GM18909 (cell line): ENCODE data around the gene FRMPD2.
"Not testable (repeated sequence)": the region's sequence is repeated elsewhere in the genome, so short reads cannot be mapped to it uniquely, and the experiment has no call there.

ENCODE experiments used
- ATAC-seq: cut with Tn5 transposase; IDR thresholded peaks from one replicate; pipeline ENCODE4 v1.9.1; 2021; ENCODE audit warnings: mild to moderate bottlenecking; ENCODE audit not compliant: unreplicated experiment, poor library complexity

FRMPD2 gene

DNA sequence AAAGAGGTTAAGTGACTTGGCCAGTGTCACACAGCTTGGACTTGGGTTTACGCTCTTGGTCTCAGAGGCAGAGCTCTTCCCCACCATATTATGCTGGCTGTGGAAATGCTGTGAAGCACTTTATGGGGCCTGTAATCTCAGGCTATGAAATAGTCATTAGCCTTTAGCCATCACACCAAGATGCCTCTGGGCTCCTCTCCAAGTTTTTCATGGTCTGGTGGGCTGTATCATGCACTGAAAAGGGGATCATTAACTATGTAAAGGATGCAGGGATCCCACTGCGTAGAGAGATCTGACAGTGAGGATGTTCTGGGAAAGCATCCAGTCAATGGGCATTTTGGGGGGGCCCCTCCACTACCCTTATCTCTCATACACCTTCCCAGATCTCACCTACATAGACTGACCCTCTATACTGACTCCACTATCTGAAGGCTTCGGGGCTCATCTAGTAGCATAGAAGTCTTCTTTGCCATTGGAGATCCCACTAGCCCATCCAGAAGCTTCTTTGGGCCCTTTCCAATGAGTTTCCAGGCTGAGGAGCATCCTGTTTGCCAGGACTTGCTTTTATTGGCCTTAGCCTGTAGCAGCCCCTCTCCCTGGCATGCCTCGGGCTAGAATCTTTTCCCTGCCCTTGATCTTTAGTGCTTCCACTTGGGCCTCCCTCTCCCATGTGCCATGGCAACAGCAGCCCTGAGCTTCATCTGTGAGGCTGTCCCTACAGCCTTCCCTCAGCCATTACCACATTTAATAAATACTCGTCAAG, 19.6 kb downstream of the FRMPD2 start:
- no peak for ATAC-seq

DNA sequence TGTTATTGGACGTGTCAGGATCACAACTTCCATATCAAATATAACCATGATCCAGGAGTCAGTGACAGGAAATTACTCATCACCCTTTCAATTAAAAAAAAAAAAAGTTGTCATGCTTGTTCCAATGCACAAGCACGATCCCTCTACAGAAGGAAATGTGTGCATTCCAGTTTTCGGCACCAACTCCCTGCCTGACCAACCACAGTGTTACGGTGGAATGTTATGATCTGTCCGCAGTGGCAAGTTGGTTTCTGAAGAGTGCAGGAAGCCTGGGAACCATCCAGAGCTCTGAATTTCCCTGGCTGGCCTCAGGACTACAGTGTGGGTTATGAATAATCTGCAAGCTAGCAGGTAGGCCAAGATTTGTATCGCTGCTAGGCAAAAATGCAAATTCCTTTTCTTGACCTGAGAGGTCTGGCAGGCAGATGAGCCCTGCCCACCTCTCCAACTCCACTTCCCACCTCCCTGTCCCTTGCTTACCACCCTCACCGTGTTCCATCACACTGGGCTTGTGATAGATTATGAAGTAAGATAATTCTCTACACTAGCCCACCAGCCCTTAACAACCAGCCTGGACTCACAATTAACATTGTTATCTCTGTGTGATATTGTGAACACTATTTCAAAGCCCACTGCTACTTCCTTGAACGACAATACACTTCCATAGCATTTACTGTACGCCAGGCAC, 20.4 kb downstream of the FRMPD2 start:
- no peak for ATAC-seq

DNA sequence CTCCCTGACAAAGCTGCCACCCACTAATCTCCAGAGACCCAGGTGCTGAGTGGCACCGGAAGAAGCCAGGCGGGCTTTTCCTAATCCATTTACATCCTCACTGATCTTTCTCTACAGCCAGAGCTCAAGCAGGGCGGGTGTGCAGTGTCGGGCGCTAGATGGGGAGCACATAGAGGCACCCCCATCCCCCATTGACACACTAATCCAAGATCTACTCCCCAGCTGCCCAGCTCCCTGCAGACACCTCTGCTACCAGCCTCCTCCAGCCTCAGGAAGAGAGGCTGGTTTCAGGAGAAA, 22.2 kb downstream of the FRMPD2 start:
- ATAC-seq: no peak

DNA sequence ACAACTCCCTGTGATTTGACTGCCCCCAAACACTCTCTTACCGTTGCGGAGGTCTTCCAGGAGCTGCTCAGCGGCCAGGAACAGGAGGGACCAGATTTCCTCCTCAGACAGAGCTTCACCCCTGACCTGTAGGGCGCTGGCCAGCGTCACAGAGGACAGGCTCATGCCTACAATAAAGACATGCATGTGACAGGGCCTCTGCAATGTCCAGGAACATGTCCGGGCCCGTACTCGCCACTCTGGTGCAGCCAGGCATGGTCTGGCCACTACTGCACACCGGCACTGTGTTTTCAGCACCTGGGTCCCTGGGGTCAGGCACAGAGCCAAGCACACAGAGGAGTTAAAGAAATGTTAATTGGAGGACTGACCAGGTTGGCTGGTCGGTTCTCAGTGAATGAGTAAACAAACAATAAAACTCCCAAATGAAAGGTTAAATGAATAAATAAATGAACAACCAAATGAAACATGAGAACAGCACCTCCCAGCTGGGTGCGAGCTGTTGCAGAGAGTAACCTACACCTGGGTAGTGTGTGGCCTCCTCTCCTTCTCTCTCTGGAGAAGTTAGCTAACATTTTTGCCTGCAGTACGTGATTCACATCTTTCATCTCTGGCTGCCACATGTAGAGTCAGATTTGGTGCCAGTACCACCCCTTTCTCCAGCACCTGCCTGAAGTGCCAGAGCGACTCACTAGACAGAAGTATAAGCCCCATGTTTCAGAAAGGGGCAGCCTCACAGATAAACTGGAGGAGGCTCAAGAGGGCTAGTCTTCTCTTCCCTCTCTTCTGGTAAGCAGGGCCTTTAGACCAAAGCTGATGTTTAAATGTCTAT, 22.8 kb downstream of the FRMPD2 start:
- no peak for ATAC-seq

DNA sequence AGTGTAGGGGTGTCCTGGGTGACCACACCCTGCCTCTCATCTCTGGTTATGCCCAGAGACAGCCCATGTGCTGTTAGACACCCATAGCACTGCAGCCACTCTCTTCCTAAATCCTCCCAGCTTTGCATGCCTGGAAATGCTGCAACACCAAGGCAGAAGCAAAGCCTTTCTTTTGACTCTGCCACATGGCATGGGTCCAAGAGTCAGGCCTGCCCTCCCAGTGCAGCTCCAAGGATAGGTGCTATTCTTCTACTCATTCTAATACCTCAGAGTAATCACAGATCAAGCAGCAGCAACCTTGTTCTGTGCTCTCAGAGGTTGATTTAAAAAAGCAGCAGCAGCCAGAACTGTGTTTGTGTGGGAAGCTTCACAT, 23.4 kb downstream of the FRMPD2 start:
- no peak for ATAC-seq

DNA sequence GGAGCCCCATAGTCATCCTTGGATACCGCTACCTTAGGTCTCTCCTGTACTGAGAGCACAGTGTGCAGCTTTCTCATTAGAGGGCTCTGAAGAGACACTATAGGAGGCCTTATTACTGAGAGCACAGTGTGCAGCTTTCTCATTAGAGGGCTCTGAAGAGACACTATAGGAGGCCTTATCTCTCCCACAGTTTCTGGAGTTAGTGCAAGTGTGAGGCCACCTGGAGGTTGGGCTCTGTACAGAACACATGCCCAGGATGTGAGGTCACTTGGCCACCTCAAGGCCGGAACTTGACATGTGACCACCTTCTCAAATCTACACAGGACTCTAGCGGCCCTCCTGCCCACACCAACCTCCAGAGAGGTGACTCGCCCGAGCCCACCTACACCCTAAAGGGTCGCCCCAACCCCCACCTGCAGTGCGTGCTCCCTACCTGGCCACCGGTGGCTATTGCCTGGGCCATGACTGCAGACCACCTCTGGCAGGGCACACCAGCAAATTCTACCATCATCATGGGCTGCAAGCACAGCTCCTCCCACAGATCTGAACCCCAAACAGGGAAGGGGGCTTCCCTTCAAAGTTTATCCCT, 24.6 kb downstream of the FRMPD2 start:
- no peak for ATAC-seq

DNA sequence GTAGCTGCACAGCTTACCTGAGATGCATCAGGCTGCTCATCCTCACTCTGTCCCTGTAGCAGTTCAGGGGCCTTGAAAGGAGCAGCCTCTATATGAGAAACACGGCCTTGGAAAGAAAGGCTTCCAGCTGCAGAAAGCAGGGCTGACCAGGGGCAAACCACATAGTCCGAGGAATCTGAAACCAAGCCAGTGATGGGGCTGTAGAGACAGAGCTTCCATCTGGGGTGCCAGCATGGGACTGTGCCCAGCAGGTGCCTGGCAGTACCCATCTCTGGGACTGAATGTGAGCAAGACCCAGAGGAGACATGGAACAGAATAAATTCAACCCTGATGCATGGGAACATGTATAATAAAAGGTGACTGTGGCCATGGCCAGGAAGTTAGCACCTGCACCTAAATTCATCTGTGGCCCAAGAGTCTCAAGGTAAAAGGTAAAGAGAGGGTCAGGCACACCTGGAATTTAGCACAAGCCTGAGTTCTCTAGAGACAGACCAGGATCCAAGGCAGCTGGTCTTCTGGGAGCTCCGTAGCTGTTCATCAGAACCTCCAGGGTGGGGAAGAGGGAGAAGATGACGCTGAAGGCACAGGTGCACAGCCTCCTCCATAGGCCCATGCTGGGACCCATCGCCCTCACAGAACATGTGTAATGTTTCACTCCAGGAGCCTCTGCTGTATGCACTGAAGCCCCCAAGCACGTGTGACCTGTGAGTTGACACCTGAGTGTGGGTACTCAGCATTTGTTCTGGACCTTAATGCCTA, 25.3 kb downstream of the FRMPD2 start:
- no peak for ATAC-seq

DNA sequence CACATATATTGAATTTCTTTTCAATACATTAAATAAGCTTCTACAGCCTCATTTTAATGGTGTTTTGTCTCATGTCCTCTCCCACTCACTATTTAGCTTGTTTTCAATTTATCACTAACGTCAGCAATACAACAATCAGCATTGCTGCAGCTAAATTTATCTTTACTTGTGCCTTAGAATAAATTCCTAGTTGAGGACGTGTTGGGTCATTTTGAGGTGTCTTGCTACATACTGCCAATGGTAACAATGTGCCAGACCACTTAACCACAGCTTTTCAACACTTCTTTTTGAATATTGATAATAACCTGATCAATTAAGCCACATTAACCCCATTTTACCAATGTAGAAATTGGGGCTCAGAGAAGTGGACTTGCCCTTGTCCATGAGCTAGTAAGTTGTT, 26.0 kb downstream of the FRMPD2 start:
- no peak for ATAC-seq

DNA sequence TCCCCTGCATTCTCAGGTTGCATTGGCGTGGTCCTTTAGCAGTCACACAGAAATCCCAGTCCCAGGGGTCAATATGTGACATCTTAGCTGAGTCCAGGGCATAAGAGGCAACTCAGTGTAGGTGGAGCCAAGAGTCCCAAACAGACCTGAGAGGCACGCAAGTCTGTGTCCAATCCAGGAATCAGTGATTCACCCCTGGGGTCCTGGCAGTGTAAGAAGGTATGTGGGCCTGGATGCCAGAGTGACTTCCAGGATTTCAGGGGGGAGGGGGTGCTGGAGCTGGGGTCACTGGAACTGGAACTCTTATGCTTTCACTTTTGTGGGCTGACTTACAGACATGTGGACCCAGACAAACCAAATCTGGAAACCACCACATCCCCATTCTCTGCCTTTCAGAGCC, 26.8 kb downstream of the FRMPD2 start:
- ATAC-seq: no peak

DNA sequence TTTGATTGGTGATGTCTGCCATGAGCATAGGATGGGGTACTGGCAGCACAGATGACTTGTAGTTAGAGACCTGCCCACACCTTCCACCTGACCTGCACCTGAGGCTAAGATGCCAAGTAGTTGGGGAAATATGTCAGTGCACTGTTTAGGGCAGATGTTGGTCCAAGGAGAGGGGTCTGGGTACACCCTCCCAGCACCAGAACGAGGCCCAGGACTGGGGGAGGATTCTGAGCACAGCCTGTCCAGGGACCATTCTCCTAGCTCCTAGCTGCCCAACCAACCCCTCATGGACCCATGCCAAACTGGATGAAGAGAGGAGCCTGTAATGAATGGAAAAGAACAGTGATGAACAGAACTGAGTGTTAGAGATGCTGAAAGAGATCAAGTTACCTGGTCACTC, 28.0 kb downstream of the FRMPD2 start:
- no peak for ATAC-seq

DNA sequence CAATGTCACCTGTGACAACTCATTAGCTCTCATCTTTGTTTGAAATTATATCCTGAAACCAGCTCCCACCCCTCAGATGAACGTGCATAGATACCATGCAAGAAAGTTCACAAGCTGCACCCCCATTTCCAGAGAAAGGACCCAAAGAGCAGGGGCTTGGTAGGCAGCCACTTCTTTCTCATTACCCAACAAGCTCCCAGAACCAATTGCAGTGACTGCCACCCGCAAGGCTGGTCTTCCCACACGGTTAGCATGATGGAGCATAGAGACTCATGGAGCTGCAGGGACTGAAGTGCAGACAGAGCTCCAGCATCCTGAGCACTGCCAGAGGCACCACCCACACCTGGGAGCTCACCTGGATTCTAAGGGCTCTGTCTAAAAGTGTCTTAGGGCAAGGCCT, 28.5 kb downstream of the FRMPD2 start:
- no peak for ATAC-seq

DNA sequence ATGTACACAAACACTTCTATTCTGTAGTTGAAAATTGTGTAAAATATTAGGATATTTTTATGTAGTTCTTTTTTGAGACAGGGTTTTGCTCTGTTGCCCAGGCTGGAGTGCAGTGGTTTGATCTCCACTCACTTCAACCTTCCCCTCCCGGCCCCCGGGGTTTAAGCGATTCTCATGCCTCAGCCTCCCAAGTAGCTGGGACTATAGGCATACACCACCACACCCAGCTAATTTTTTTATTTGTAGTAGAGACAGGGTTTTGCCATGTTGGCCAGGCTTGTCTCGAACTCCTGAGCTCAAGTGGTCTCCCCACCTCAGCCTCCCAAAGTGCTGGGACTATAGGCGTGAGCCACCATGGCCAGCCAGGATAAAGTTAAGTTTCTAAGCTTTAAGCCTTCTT, 30.6 kb downstream of the FRMPD2 start:
- ATAC-seq: not testable (repeated sequence)

DNA sequence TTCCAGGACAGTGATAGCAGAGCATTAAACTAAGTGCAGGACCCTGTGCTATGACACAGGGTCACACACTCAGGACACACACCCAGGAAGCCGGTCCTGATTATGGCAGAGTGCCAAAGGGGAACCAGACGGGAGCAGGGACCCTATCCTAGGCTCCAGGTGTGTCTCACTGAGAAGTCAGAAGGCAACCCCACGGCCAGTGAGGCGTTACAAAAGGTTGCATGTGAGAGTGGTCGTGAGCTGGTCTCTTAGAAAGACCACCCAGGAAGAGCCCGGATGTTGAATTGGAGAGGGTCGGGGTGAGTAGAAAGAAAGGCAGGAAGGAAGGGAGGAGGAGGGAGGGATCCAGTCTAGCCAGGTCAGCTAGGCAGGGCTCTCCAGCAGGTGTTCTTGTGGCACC, 31.0 kb downstream of the FRMPD2 start:
- no peak for ATAC-seq

DNA sequence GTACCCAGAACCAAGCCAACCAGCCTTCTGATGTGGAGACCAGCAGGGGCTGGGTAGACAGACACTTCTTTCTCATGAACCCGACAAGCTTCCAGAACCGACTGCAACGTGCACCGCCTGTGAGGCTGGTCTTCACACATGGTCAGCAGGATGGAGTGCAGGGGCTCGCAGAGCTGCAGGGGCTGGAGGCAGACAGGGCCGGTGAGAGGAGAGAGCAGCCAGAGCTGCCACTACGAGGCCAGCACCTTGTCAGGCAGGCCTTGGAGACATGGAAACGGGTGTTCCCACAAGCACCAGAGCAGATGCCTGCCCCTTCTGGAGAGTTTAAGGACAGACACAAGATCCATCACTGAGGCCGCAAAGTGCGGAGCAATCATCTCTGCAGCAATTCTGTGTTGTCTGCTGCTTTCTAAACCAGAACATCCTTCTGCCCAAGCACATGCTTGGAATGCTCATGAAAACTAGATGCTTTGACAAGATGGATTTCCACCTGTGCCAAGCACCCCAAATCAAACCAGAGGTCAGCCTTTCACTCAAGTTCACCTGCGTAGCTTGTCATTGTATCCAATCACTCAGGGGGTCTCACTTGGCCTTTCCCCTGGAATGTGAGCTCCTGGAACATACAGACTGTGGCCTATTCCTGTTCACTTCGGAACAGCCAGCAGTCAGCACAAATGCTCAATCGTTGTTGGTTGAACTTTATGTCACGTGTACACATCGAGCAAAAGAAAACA, 32.2 kb downstream of the FRMPD2 start:
- no peak for ATAC-seq

DNA sequence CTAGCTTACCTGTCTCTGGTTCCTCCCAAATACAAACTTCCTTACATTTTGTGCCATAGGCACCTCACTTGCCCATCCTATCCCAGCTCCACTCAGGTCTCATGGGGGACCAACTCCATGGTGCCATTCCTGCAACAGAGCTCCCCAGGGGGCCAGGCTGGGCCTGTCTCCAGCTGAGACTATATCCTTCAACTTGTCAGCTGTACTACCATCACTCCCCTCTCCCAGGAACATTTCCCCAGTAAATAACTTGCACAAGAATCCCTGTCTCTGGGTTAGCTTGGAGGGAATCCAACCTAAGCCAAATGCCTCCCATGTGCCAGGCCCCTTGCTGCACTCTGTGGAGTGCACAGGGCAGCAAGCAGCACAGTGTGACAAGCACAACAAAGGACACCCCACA, 33.2 kb downstream of the FRMPD2 start:
- no peak for ATAC-seq

DNA sequence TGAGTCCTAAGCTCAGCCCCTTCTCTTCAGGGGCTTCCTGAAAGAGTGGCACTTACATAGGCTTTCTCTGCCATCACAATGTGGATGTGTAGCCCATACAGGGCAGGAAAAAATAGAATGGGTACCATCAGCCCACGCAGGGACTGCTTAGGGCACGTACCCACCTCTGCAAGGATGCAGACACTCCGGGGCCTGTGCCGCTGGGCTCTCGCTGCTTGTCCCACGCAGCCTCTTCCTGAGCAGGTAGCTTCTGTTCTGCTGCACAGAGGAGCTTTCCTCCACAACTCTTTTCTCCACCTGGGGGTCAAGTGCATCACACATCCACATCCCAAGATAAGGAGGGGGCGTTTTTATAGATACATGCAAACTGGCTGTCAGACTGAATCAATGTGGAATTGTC, 34.3 kb downstream of the FRMPD2 start:
- no peak for ATAC-seq

DNA sequence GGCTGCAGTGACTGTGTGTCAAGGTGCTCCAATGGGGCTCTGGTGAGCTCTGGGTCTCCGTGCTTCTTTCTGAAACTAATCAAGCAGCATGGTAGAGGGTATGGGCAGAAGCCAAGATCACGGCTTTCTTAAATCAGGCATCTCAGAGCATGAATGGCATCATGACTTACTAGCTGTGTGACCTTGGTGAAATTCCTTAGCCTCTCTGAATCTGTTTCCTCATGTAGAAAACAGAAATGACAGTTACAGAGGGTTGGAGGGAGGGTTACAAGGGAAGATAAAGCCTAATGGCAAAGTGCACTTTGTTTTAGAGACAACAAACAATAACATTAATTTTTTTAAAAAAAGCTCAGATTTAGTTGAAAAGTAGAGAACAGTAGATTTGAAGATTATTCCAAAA, 34.9 kb downstream of the FRMPD2 start:
- no peak for ATAC-seq

DNA sequence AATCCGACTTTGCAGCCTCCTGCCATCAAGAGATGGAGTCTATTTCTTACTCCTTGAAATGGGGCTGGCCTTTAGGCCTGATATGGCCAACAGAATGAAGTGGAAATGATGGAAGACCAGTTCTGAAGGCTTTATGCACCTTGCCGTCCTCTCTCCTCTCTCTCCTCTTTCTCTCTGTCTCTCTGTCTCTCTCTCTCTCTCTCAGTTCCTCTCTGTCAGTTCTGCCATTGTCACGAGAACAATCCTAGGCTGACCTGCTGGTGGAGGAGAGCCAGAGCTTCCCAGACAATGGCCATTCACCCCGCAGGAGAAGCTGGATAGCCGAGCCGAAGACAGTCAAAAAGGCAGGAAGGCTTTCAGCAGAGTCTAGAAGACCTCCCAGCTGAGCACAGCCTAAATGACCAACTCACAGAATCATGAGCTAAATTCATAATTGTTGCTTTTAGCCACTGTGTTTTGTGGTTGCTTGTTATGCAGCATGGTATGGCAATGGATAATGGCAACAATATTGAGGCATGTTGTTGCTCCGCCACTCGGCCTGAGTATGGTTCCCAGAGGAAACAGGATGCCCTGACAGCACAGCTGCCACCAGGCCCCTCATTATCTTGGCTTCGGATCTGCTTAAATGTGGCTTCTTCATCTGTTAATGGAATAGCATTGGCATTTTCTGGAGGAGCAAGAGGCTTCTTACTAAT, 35.5 kb downstream of the FRMPD2 start:
- no peak for ATAC-seq
